SK-N-SH (cell line): ENCODE measurements around the gene SREBF2. TPM values are rescaled to one million over a fixed set of nuclear protein-coding genes. Genes with fewer than 3 reads are reported as not detected.

Experiments
- CTCF ChIA-PET: fragments of 300-600, 350-600 bp; formaldehyde crosslinking; extraction: SDS; loops from one replicate; lab custom pipeline; 2021; lab: Yijun Ruan, JAX
- POLR2A ChIA-PET: fragments of 350-600 bp; sonication (Branson Sonifier 250); formaldehyde crosslinking; extraction: SDS; loops from one replicate; lab custom pipeline; 2020; ENCODE audit warnings: antibody characterized with exemption, inconsistent platforms; lab: Yijun Ruan, JAX
- DNase-seq: peaks from one replicate; pipeline ENCODE4 v3.0.0; 2012
- H2AFZ ChIP-seq: fragments of 200-600 bp; sonication (generic); 2 replicates; pipeline ENCODE4 v1.8.1; 2016; ENCODE audit warnings: antibody characterized with exemption, mild to moderate bottlenecking, low read depth
- H3F3A ChIP-seq: fragments of 200-600 bp; sonication (generic); replicated peaks from 2 replicates; pipeline ENCODE3; 2016; ENCODE audit warnings: antibody characterized with exemption, mild to moderate bottlenecking; ENCODE audit not compliant: insufficient read depth
- H3K27ac ChIP-seq, 2 experiments: fragments of 200-500 bp in 1 of 2; fragments of 200-600 bp in 1 of 2; sonication (Bioruptor generic) in 1 of 2; sonication (generic), shearing (Covaris generic) in 1 of 2; 2 replicates each; pipeline versions ENCODE4 v1.5.1 to v1.6.1; 2014 to 2016; ENCODE audit warnings: low read depth in 2 of 2, inconsistent platforms in 1 of 2, low read length in 1 of 2, mild to moderate bottlenecking in 1 of 2, mixed read lengths in 1 of 2
- H3K27me3 ChIP-seq: fragments of 200-600 bp; sonication (generic), shearing (Covaris generic); 2 replicates; pipeline ENCODE4 v1.6.1; 2016; ENCODE audit warnings: mixed run types; ENCODE audit not compliant: insufficient read depth
- H3K36me3 ChIP-seq, 2 experiments: fragments of 200-500 bp in 1 of 2; fragments of 200-600 bp in 1 of 2; sonication (Bioruptor generic) in 1 of 2; sonication (generic) in 1 of 2; replicated peaks in 1 of 2; 2 replicates each; pipeline versions ENCODE3 to v1.5.1; 2014 to 2016; ENCODE audit warnings: low read length in 1 of 2, mild to moderate bottlenecking in 1 of 2; ENCODE audit not compliant: insufficient read depth in 2 of 2, control insufficient read depth in 1 of 2
- H3K4me1 ChIP-seq, 2 experiments: fragments of 200-500 bp in 1 of 2; fragments of 200-600 bp in 1 of 2; sonication (Bioruptor generic) in 1 of 2; sonication (generic), shearing (Covaris generic) in 1 of 2; 2 replicates each; pipeline versions ENCODE4 v1.5.1 to v1.6.1; 2014 to 2016; ENCODE audit warnings: low read depth in 1 of 2, low read length in 1 of 2, mixed run types in 1 of 2; ENCODE audit not compliant: insufficient read depth in 2 of 2, control insufficient read depth in 1 of 2
- H3K4me2 ChIP-seq: fragments of 200-600 bp; sonication (generic), shearing (Covaris generic); 2 replicates; pipeline ENCODE4 v1.6.1; 2017; ENCODE audit warnings: mixed run types
- H3K4me3 ChIP-seq, 2 experiments: fragments of 200-500 bp in 1 of 2; fragments of 200-600 bp in 1 of 2; sonication (Bioruptor generic) in 1 of 2; sonication (generic), shearing (Covaris generic) in 1 of 2; 2 replicates each; pipeline versions ENCODE4 v1.5.1 to v1.8.1; 2014 to 2016; ENCODE audit warnings: low read depth in 2 of 2, inconsistent platforms in 1 of 2, low read length in 1 of 2, mild to moderate bottlenecking in 1 of 2, mixed read lengths in 1 of 2, moderate library complexity in 1 of 2
- H3K79me2 ChIP-seq: fragments of 200-600 bp; sonication (generic); 2 replicates; pipeline ENCODE4 v1.8.1; 2017; ENCODE audit warnings: mild to moderate bottlenecking; ENCODE audit not compliant: insufficient read depth
- H3K9ac ChIP-seq: fragments of 200-600 bp; sonication (generic); 2 replicates; pipeline ENCODE4 v1.6.1; 2017; ENCODE audit warnings: mixed run types
- H3K9me2 ChIP-seq: fragments of 200-600 bp; sonication (generic); 2 replicates; pipeline ENCODE4 v1.6.1; 2017; ENCODE audit warnings: mixed run types
- H3K9me3 ChIP-seq: fragments of 200-600 bp; sonication (generic); 2 replicates; pipeline ENCODE4 v1.6.1; 2017; ENCODE audit warnings: mixed run types, mild to moderate bottlenecking, moderate library complexity
- H4K20me1 ChIP-seq: fragments of 200-600 bp; sonication (generic); 2 replicates; pipeline ENCODE4 v1.6.1; 2017; ENCODE audit warnings: mild to moderate bottlenecking, mixed run types; ENCODE audit not compliant: insufficient read depth
- EP300 ChIP-seq, 2 experiments: IDR thresholded peaks; 2 replicates each; pipeline versions ENCODE4 v1.4.0 to v1.6.1; 2012; ENCODE audit warnings: borderline replicate concordance in 1 of 2, low read depth in 1 of 2, low read length in 1 of 2
- FOXJ3 ChIP-seq: sonication (generic); formaldehyde crosslinking; IDR thresholded peaks from 2 replicates; pipeline ENCODE4 v1.5.1; 2020; ENCODE audit warnings: mild to moderate bottlenecking, missing genetic modification reagents
- GATA2 ChIP-seq: sonication (generic); formaldehyde crosslinking; IDR thresholded peaks from 2 replicates; pipeline ENCODE4 v1.5.0; 2020; ENCODE audit warnings: mild to moderate bottlenecking, missing genetic modification reagents
- MEF2A ChIP-seq: IDR thresholded peaks from 2 replicates; pipeline ENCODE4 v1.4.0; 2012; ENCODE audit warnings: low read depth, borderline replicate concordance
- MXI1 ChIP-seq: IDR thresholded peaks from 2 replicates; pipeline ENCODE4 v1.6.1; 2012; ENCODE audit warnings: mild to moderate bottlenecking, low read depth, low read length, improper control_type of control experiment
- RAD21 ChIP-seq: IDR thresholded peaks from 2 replicates; pipeline ENCODE4 v1.6.1; 2012; ENCODE audit warnings: mild to moderate bottlenecking, low read length
- RFX5 ChIP-seq: IDR thresholded peaks from 2 replicates; pipeline ENCODE4 v1.6.1; 2012; ENCODE audit warnings: mild to moderate bottlenecking, improper control_type of control experiment, low read length
- SIN3A ChIP-seq: IDR thresholded peaks from 2 replicates; pipeline ENCODE4 v1.6.1; 2012; ENCODE audit warnings: low read depth, mild to moderate bottlenecking, low read length, moderate library complexity, borderline replicate concordance
- WGBS: methylation state at CpG from one replicate; pipeline ENCODE4 v1.1.6; 2017; ENCODE audit warnings: low lambda C conversion rate; 5-methylcytosine and 5-hydroxymethylcytosine counted together
- polyA plus RNA-seq, 3 experiments: library from polyadenylated mRNA; depleted of rRNA; stranded (reverse); fragments of >200 nt; gene quantifications; 2 replicates each; pipeline ENCODE4 v1.2.3, GENCODE V29; 2012
- small RNA-seq, 7 experiments: library from RNA; depleted of rRNA; stranded (forward); fragments of <200 nt; gene quantifications; one replicate each; pipeline ENCODE3, GENCODE V24; 2012
- TF ChIP-seq, protein P1 (sequence below): IDR thresholded peaks from 2 replicates; pipeline ENCODE4 v1.4.0; 2012; ENCODE audit warnings: low read depth
- TF ChIP-seq, protein P2 (sequence below): IDR thresholded peaks from 2 replicates; pipeline ENCODE4 v1.4.0; 2012; ENCODE audit warnings: low read depth, borderline replicate concordance

The SREBF2 gene
- polyA plus RNA-seq, 1 of the 3 experiments (the other 2 are of a cell fraction), result 7.5 TPM

DNA sequence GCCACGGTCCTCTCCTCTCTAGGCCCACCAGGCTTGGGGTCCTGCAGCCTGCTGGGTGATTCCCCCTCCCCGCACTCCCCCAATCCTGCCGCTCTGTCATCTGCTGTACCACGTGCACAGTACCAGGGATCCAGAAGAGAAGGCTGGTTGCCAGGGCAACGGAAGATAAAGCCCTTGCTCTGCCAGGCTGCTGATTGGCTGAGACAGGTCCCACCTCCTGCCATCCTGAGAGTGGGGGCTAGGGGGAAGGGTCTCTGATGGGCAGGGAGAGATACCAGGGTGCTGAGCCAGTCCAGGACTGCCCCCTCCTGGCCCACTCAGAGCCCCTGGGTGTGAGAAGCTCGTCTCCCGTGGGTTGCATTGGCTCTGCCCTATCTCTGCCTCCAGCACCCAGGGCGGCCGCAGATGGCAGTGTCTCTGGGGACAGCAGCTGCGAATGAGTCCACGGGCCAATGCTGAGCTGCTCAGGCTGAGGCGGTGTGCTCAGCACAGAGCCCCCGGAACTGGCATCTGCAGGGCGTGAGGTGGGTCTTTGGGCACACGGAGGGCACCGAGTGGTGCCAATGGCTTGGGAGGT lies 119.1 kb downstream of the SREBF2 start, which contains the start of gene SMIM45:
Gene SMIM45, plus strand, starts transcription at position 253 of the 577 bp plus-strand sequence.
- CTCF ChIA-PET, result interaction anchor here (0.6 to 2.4 kb wide), 11 partner anchors 11 to 264 kb away, joined by 3 to 10 read pairs (median 5); partner anchors contain the start of gene SEPTIN3

DNA sequence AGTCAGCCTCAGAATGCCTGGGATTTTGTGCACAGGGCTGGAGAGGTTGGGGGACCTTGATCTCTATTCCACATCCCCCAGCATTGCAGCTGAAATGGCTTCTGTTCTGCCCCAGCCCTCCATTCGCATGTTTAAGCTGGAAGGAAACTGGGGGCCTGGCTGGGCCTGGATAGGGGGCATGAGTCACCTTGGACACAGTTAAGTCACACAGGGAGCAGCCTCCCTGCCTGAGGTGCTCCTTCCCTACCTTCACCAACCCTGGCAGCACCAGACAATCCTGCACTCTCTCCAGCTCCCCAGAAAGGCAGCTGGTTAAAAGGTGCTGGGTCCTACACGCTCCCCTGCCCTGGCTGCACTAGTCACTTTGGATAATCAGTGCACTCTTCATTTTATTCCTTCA lies 119.8 kb downstream of the SREBF2 start:
- TF ChIP-seq RAD21 (no peak), MEF2A (no peak), SIN3A (no peak)
- TF ChIP-seq, protein P1, sequence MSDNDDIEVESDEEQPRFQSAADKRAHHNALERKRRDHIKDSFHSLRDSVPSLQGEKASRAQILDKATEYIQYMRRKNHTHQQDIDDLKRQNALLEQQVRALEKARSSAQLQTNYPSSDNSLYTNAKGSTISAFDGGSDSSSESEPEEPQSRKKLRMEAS, result no peak
- TF ChIP-seq, all 33 proteins: peak for 0
- H3K79me2 ChIP-seq, result no peaks in the 10 kb centered on the region
- H3K9ac ChIP-seq, result no peak overlapping the region
- H3K36me3 ChIP-seq, result no peaks in the 10 kb centered on the region
- H4K20me1 ChIP-seq, result no peaks in the 10 kb centered on the region
- POLR2A ChIA-PET, result no interaction called here
- peak overlapping the region in 1 of 2 experiments; percentile 73; a peak in 2 of 4 replicates for H3K27ac ChIP-seq
- no peaks in the 10 kb centered on the region for H3K27me3 ChIP-seq
- DNase-seq, result no peak
- H3F3A ChIP-seq, result no peaks in the 10 kb centered on the region
- no peak overlapping the region for H3K4me2 ChIP-seq
- WGBS, result no CpG with 5 or more reads among the region's 2 CpGs
- no peak overlapping the region for H2AFZ ChIP-seq
- peaks cover 0 to 19% of the 10 kb centered on the region in 2 experiments; a peak in 1 of 4 replicates for H3K4me1 ChIP-seq
- CTCF ChIA-PET, result interaction anchor here (0.6 to 2.4 kb wide), 8 partner anchors 10 to 265 kb away, joined by 3 to 10 read pairs (median 5); partner anchors contain the start of gene SEPTIN3
- H3K9me2 ChIP-seq, result no peaks in the 10 kb centered on the region
- no peak overlapping the region; a peak in 1 of 4 replicates for H3K4me3 ChIP-seq
- H3K9me3 ChIP-seq, result no peaks in the 10 kb centered on the region

More for the DNA sequence above, 119.1 kb downstream of the SREBF2 start, which contains the start of gene SMIM45:
- Histone ChIP-seq H3K4me2 (no peak within 1 kb of the TSS), H3K4me3 (peak within 1 kb of the TSS in 1 of 2 experiments; percentile 34; a peak in 1 of 4 replicates), H3K9ac (no peak within 1 kb of the TSS), H3F3A (no peaks in the 10 kb centered on the region), H3K79me2 (no peaks in the 10 kb centered on the region), H3K4me1 (peaks cover 0 to 21% of the 10 kb centered on the region in 2 experiments; a peak in 1 of 4 replicates), H2AFZ (no peak within 1 kb of the TSS), H4K20me1 (no peaks in the 10 kb centered on the region), H3K27ac (peak within 1 kb of the TSS in 1 of 2 experiments; percentile 76; a peak in 2 of 4 replicates), H3K9me2 (no peaks in the 10 kb centered on the region), H3K27me3 (no peaks in the 10 kb centered on the region), H3K9me3 (no peaks in the 10 kb centered on the region), H3K36me3 (no peaks in the 10 kb centered on the region)
- DNase-seq, result peak; percentile 82
- WGBS, result 75% methylated on average over 1 of the region's 16 CpGs
- POLR2A ChIA-PET, result interaction anchor here (1.0 kb wide), 1 partner anchor 255 kb away, joined by 3 read pairs; no protein-coding TSS in a partner anchor
- peak; percentile 84 for TF ChIP-seq RFX5
- no peak for TF ChIP-seq FOXJ3 (CRISPR knock-in tag)
- peak in 1 of 2 experiments; percentile 26; a peak in 1 of 4 replicates for TF ChIP-seq EP300 (IDR thresholded peaks at IDR 0.05; ENCODE audit: borderline replicate concordance in 1 of 2, low read depth in 1 of 2, low read length in 1 of 2)
- peak; percentile 97 for TF ChIP-seq MXI1
- TF ChIP-seq, protein P2, sequence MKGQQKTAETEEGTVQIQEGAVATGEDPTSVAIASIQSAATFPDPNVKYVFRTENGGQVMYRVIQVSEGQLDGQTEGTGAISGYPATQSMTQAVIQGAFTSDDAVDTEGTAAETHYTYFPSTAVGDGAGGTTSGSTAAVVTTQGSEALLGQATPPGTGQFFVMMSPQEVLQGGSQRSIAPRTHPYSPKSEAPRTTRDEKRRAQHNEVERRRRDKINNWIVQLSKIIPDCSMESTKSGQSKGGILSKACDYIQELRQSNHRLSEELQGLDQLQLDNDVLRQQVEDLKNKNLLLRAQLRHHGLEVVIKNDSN, result peak; percentile 8; the same call in 1 of the 2 replicates
- TF ChIP-seq, protein P1, result no peak
- peak; percentile 52 for TF ChIP-seq RAD21
- peak; percentile 89 for TF ChIP-seq GATA2
- TF ChIP-seq, all 33 proteins: peak for 6

Small RNAs within 50 kb of the gene (small RNA-seq; reads per million reads assigned to genes)
- 0 to 45.4 (median 28.6) reads per million in 7 experiments for gene MIR33A

Other genes starting within 250 kb of the SREBF2 start
- 44.3 and 46.4 TPM in 2 replicates for gene PMM1, start 243.3 kb upstream of the SREBF2 start, polyA plus RNA-seq (2012; rRNA removed)
- gene DESI1, start 212.1 kb upstream of the SREBF2 start, polyA plus RNA-seq (2012; rRNA removed), result 8.2 and 12.7 TPM in 2 replicates
- 78.1 and 79.0 TPM in 2 replicates for gene XRCC6, start 211.8 kb upstream of the SREBF2 start, polyA plus RNA-seq (2012; rRNA removed)
- 273 and 282 TPM in 2 replicates for gene SNU13, start 144.2 kb upstream of the SREBF2 start, polyA plus RNA-seq (2012; rRNA removed)
- gene MEI1, start 133.6 kb upstream of the SREBF2 start, polyA plus RNA-seq (2012; rRNA removed), result not detected in 2 replicates
- gene CCDC134, start 32.4 kb upstream of the SREBF2 start, polyA plus RNA-seq (2012; rRNA removed), result 1.8 and 2.0 TPM in 2 replicates
- gene SHISA8, start 82.0 kb downstream of the SREBF2 start, polyA plus RNA-seq (2012; rRNA removed), result not detected in 2 replicates
- 0.10 and 0.12 TPM in 2 replicates for gene TNFRSF13C, start 93.7 kb downstream of the SREBF2 start, polyA plus RNA-seq (2012; rRNA removed)
- 8.1 and 15.6 TPM in 2 replicates for gene CENPM, start 114.0 kb downstream of the SREBF2 start, polyA plus RNA-seq (2012; rRNA removed)
- gene SEPTIN3, start 136.3 kb downstream of the SREBF2 start, polyA plus RNA-seq (2012; rRNA removed), result 0.35 and 0.89 TPM in 2 replicates
- gene WBP2NL, start 165.7 kb downstream of the SREBF2 start, polyA plus RNA-seq (2012; rRNA removed), result 0.07 and 0.19 TPM in 2 replicates
- gene NAGA, start 237.7 kb downstream of the SREBF2 start, polyA plus RNA-seq (2012; rRNA removed), result 15.4 and 16.8 TPM in 2 replicates
- gene PHETA2, start 241.1 kb downstream of the SREBF2 start, polyA plus RNA-seq (2012; rRNA removed), result 0.05 and 0.18 TPM in 2 replicates
- gene SMDT1, start 246.6 kb downstream of the SREBF2 start, polyA plus RNA-seq (2012; rRNA removed), result 23.4 and 29.8 TPM in 2 replicates